Measurements from ENCODE around the gene MCM8. TPM values are rescaled to one million over a fixed set of nuclear protein-coding genes. Genes with fewer than 3 reads are reported as not detected.

MCM8 gene
- total and polyA plus RNA-seq, 2 donors from 2014 or later, result 1.9 to 6.6 TPM

Other genes with a start within 250 kb of the MCM8 start
- 6.1 TPM for gene SHLD1, start 200.3 kb upstream of the MCM8 start, total RNA-seq
- gene SHLD1, start 200.3 kb upstream of the MCM8 start, polyA plus RNA-seq (ENCODE audit: insufficient read depth, low read depth, low replicate concordance), result 7.2 TPM
- 1.7 TPM for gene CHGB, start 39.1 kb upstream of the MCM8 start, total RNA-seq
- 6.8 TPM for gene CHGB, start 39.1 kb upstream of the MCM8 start, polyA plus RNA-seq (ENCODE audit: insufficient read depth, low read depth, low replicate concordance)
- gene TRMT6, start 119 bp upstream of the MCM8 start, total RNA-seq, result 12.3 TPM
- 9.1 TPM for gene TRMT6, start 119 bp upstream of the MCM8 start, polyA plus RNA-seq (ENCODE audit: insufficient read depth, low read depth, low replicate concordance)
- 49.1 TPM for gene CRLS1, start 55.5 kb downstream of the MCM8 start, total RNA-seq
- 88.9 TPM for gene CRLS1, start 55.5 kb downstream of the MCM8 start, polyA plus RNA-seq (ENCODE audit: insufficient read depth, low read depth, low replicate concordance)
- gene LRRN4, start 103.4 kb downstream of the MCM8 start, total RNA-seq, result 89.3 TPM
- 1.6 TPM for gene LRRN4, start 103.4 kb downstream of the MCM8 start, polyA plus RNA-seq (ENCODE audit: insufficient read depth, low read depth, low replicate concordance)
- 0.57 TPM for gene FERMT1, start 172.4 kb downstream of the MCM8 start, total RNA-seq
- gene FERMT1, start 172.4 kb downstream of the MCM8 start, polyA plus RNA-seq (ENCODE audit: insufficient read depth, low read depth, low replicate concordance), result 2.2 TPM

Data from kidney (tissue), 2 donors.